Cardiac fibroblast (primary cell): ENCODE results near the gene MTUS2.

Source experiments
- DNase-seq, 2 donors: peaks; one replicate each; pipeline versions ENCODE4 v3.0.0 to v3.0.0-alpha.2; 2010; ENCODE audit warnings: low read depth in 2 of 2
- H3K4me3 ChIP-seq, 2 donors: replicated peaks in 1 of 2; 1 replicate in 1 of 2; 2 replicates in 1 of 2; pipeline ENCODE4 v1.5.1; 2011; ENCODE audit warnings: low read depth in 2 of 2, low read length in 2 of 2, mild to moderate bottlenecking in 2 of 2, moderate library complexity in 1 of 2
- TF ChIP-seq, protein P1 (sequence below): IDR thresholded peaks from one replicate; pipeline ENCODE4 v1.5.1; 2011; ENCODE audit warnings: low read depth, mild to moderate bottlenecking, low read length, inconsistent platforms

MTUS2 gene

DNA sequence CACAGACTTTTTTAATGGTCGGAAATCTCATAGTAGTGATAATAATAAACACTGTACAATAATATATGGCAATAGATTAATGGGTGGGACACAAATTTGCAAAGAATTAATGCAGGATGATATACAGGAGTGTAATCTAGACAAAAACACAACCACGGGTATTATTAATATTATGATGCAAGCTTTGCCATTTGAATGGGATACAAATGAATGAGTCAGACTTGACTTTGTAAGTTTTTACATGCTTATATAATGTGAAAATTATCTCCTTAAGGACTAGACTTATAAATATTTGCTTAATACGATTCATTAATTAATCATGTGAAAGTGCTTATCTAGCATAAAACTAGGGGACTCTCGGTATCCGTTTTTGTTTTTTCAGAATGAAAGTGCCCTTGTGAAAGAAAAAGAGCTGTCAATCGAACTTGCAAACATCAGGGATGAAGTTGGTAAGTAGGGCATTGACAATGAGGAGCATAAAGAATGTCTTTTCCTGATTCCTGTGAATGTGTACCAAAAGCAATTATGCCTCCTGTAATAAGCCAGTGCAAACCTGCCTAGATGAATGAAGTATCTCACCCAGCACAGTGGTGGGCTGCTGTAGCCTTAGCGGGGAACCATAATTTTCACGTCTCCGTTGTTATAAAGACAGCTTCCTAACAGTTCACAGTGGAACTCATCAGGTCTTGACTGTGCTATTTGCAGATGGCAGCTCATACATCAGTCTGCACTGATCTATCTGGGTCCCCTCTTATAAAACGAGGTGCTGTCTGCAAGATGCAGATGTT is 619.7 kb downstream of the MTUS2 start:
- no peak overlapping the region for H3K4me3 ChIP-seq
- TF ChIP-seq, protein P1, sequence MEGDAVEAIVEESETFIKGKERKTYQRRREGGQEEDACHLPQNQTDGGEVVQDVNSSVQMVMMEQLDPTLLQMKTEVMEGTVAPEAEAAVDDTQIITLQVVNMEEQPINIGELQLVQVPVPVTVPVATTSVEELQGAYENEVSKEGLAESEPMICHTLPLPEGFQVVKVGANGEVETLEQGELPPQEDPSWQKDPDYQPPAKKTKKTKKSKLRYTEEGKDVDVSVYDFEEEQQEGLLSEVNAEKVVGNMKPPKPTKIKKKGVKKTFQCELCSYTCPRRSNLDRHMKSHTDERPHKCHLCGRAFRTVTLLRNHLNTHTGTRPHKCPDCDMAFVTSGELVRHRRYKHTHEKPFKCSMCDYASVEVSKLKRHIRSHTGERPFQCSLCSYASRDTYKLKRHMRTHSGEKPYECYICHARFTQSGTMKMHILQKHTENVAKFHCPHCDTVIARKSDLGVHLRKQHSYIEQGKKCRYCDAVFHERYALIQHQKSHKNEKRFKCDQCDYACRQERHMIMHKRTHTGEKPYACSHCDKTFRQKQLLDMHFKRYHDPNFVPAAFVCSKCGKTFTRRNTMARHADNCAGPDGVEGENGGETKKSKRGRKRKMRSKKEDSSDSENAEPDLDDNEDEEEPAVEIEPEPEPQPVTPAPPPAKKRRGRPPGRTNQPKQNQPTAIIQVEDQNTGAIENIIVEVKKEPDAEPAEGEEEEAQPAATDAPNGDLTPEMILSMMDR, result no peak
- DNase-seq, result no peak

DNA sequence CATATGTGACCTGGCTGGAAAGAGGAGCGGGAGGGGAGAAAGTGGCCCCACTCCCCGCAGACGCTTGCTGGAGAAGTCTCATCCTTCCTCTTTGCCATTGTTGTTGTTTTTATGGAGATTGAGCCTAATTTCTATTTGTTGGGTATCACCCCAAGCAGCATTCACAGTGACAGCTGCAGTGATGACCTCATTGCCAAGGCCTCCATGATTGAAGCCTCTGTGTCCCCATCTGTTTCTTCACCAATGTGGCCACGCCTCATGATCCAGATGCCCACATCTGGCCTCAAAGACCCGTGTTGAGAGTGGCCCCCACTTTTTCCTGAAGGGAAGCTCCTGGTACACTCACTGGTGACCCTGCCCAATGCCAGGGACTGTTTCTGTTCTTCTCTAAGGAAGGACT is 621.2 kb downstream of the MTUS2 start:
- H3K4me3 ChIP-seq, result no peak overlapping the region
- TF ChIP-seq, protein P1, result no peak
- DNase-seq, result no peak

DNA sequence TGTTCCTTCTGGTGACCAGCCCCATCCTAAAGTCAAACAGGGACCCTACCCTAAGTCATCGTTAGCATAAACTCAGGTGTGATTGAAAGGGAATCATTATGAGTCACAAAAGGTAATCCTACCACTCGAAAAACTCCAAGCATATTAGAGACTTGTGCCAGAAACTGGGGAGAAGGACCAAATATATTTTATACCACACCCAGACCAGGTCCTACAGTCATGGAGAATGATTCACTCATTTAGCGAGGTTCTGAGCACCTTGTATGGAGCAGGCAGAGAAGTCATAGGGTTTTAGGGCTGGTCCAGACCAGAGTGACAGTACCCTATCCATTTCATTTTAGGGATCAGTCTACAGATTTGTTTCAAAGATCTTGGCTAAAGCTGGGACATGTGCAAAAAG is 625.9 kb downstream of the MTUS2 start:
- no peak for DNase-seq
- H3K4me3 ChIP-seq, result no peak overlapping the region
- TF ChIP-seq, protein P1, result no peak

DNA sequence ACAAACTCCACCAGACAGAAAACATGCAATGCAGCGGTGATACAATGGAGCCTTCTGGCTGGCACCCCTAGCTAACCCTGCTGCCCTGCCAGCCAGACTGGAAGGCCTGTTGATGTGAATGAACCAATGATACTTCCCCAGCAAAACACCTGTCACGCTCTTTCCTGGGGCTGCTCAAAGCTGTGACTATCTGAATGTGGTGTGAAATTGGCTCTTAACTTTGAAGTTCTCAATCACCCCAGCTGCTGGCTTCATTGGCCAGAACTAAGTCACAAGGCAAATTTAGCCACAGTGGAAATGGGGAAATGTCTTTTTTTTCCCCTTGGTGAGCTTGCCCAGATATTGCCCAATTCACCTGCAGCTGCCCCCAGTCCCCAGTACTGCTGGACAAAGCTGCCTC is 628.0 kb downstream of the MTUS2 start:
- DNase-seq, result no peak
- no peak overlapping the region for H3K4me3 ChIP-seq
- TF ChIP-seq, protein P1, result no peak

DNA sequence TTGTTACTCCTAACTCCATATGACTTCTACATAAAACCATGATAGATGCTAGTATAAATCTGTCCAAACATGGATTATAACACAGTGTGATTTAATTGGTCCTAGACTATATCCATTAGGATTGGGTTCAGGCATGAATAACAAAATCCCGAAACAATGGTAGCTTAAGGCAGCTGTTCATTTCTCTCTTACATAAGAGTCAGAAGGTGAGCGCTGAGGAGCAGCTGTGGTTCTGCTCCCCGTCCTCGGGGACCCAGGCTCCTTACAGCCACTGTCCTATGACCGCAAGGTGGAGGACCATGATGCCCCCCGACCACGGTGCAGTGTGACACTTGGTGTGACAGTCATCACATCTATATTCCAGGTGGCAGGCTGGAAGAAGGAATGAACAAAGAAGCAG is 629.6 kb downstream of the MTUS2 start:
- no peak for DNase-seq
- TF ChIP-seq, protein P1, result no peak
- H3K4me3 ChIP-seq, result no peak overlapping the region

DNA sequence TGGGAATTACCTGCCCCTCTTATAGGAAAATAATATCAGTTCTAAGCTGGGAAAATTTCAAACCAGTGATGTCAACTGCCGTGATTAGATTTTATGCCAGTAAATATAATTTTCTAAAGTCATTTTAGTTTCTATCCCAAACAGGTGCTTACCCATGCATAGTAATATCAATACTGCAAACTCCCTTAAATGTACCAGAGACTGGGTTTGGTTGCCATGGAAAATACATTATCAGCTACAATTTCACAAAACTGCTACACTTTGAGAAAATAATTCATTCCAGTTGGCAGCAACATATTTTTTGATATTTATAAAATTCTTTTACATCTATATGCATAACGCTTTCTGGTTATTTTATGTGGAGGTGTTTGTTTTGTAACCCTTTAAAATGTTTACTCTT is 631.8 kb downstream of the MTUS2 start:
- TF ChIP-seq, protein P1, result no peak
- no peak overlapping the region for H3K4me3 ChIP-seq
- no peak for DNase-seq
